ENCODE data around the gene TRIM59.

Gene TRIM59

DNA sequence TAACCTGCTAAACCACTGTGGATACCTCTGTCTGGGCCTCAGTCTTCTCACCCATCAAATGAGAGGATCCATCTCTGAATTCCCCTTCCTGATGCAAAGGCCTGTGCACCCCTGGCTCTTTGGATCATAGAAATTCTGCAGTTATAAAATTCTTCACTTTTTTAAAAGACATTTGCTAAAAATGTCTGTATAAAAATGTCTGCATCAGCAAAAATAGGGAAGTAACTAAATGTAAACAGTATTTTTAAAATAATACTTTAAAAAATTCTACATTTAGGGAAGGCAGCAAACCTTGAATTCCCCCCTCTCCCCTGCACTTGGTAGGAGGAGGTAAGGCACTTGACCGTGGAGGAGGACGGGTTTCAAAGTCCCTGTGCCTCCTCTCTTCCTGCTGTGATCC lies 25.6 kb upstream of the TRIM59 start:
- H3K4me3 ChIP-seq (ENCODE audit: low read length), result no peak overlapping the region
- H3K27ac ChIP-seq (ENCODE audit: low read depth, low read length), result no peak overlapping the region
- no peak for DNase-seq
- no peaks in the 10 kb centered on the region for H3K4me1 ChIP-seq (ENCODE audit: control insufficient read depth, low read depth, low read length)
- H4K8ac ChIP-seq (ENCODE audit: low read depth, low read length), result no peak overlapping the region
- no peak overlapping the region for H2BK15ac ChIP-seq (replicated peaks; ENCODE audit: low read depth)
- H3K79me1 ChIP-seq (ENCODE audit: low read length), result no peaks in the 10 kb centered on the region
- H2BK5ac ChIP-seq (ENCODE audit: low read length), result no peak overlapping the region
- WGBS (ENCODE audit: extremely low coverage, insufficient coverage, low lambda C conversion rate), result no CpG with 5 or more reads among the region's 2 CpGs
- H4K5ac ChIP-seq (ENCODE audit: low read length), result no peak overlapping the region
- H3K36me3 ChIP-seq (ENCODE audit: control insufficient read depth, insufficient read depth, low read length), result no peaks in the 10 kb centered on the region
- H3K18ac ChIP-seq (ENCODE audit: low read length), result no peak overlapping the region
- no peak overlapping the region for H3K56ac ChIP-seq (ENCODE audit: low read length)
- no peaks in the 10 kb centered on the region for H3K27me3 ChIP-seq (ENCODE audit: insufficient read depth, low read length, poor library complexity)
- no peak overlapping the region for H2AK5ac ChIP-seq (ENCODE audit: low read length)
- no peak overlapping the region for H3K4me2 ChIP-seq (ENCODE audit: low read length)
- H3K4ac ChIP-seq (ENCODE audit: low read depth, low read length), result no peak overlapping the region
- no peak overlapping the region for H2BK120ac ChIP-seq (ENCODE audit: low read depth, low read length)
- H3K79me2 ChIP-seq (ENCODE audit: control insufficient read depth, insufficient read depth, low read length), result no peaks in the 10 kb centered on the region
- H3K23ac ChIP-seq (ENCODE audit: low read length), result no peak overlapping the region
- H3K9ac ChIP-seq (ENCODE audit: low read length), result no peak overlapping the region

DNA sequence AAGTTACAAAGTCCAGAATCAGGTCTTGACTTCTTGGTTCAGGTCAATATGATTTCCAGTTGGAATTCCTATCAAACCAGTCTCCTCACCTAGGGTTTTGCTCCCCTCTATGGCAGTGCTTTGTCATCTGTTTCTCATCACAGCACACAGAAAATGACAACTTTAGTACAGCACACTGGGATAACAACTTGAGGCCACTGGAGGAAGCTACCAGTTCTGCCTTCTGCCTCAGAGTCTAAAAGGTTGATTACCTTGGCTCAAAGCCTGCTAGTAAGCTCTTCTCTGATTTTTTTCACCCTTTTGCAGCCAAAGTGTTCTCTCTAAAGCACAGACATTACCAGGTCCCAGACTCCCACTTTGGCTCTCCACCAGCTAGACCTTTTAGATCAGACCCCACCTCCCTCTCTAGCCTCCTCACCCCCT lies 24.8 kb upstream of the TRIM59 start:
- no peak for DNase-seq
- no peak overlapping the region for H3K4me2 ChIP-seq (ENCODE audit: low read length)
- H3K4ac ChIP-seq (ENCODE audit: low read depth, low read length), result no peak overlapping the region
- H4K8ac ChIP-seq (ENCODE audit: low read depth, low read length), result no peak overlapping the region
- H3K23ac ChIP-seq (ENCODE audit: low read length), result no peak overlapping the region
- H3K4me1 ChIP-seq (ENCODE audit: control insufficient read depth, low read depth, low read length), result no peaks in the 10 kb centered on the region
- H3K79me1 ChIP-seq (ENCODE audit: low read length), result no peaks in the 10 kb centered on the region
- no peak overlapping the region for H4K5ac ChIP-seq (ENCODE audit: low read length)
- no peak overlapping the region for H2BK120ac ChIP-seq (ENCODE audit: low read depth, low read length)
- H3K79me2 ChIP-seq (ENCODE audit: control insufficient read depth, insufficient read depth, low read length), result no peaks in the 10 kb centered on the region
- no peak overlapping the region for H2AK5ac ChIP-seq (ENCODE audit: low read length)
- H2BK5ac ChIP-seq (ENCODE audit: low read length), result no peak overlapping the region
- no peaks in the 10 kb centered on the region for H3K27me3 ChIP-seq (ENCODE audit: insufficient read depth, low read length, poor library complexity)
- no peak overlapping the region for H3K56ac ChIP-seq (ENCODE audit: low read length)
- H3K27ac ChIP-seq (ENCODE audit: low read depth, low read length), result no peak overlapping the region
- H3K36me3 ChIP-seq (ENCODE audit: control insufficient read depth, insufficient read depth, low read length), result no peaks in the 10 kb centered on the region
- H2BK15ac ChIP-seq (replicated peaks; ENCODE audit: low read depth), result no peak overlapping the region
- H3K4me3 ChIP-seq (ENCODE audit: low read length), result no peak overlapping the region
- no peak overlapping the region for H3K18ac ChIP-seq (ENCODE audit: low read length)
- no peak overlapping the region for H3K9ac ChIP-seq (ENCODE audit: low read length)

DNA sequence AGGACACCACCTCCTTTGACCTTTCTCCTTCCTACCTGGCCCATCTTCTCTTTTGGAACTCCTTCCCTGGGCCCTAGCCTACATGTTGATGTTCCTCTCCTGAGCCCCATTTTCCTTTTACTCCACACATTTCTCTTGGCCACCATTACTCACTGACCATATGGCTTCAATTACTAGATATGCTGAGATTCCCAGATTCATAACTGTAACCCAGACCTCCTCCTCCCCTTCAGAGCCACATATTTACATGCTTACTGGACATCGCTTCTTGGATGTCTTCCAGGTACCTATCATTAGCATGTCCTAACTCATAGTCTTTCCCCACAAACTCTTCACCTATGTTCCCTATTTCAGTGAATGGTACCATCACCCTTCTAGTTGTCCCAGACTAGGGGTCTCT lies 24.4 kb upstream of the TRIM59 start:
- Histone ChIP-seq H3K36me3 (ENCODE audit: control insufficient read depth, insufficient read depth, low read length) (no peaks in the 10 kb centered on the region), H3K4me3 (ENCODE audit: low read length) (no peak overlapping the region), H3K4me1 (ENCODE audit: control insufficient read depth, low read depth, low read length) (no peaks in the 10 kb centered on the region), H2BK5ac (ENCODE audit: low read length) (no peak overlapping the region), H3K27me3 (ENCODE audit: insufficient read depth, low read length, poor library complexity) (no peaks in the 10 kb centered on the region), H4K8ac (ENCODE audit: low read depth, low read length) (no peak overlapping the region), H4K5ac (ENCODE audit: low read length) (no peak overlapping the region), H3K9ac (ENCODE audit: low read length) (no peak overlapping the region), H2BK15ac (replicated peaks; ENCODE audit: low read depth) (no peak overlapping the region), H3K27ac (ENCODE audit: low read depth, low read length) (no peak overlapping the region), H3K79me1 (ENCODE audit: low read length) (no peaks in the 10 kb centered on the region), H3K56ac (ENCODE audit: low read length) (no peak overlapping the region), H3K23ac (ENCODE audit: low read length) (no peak overlapping the region), H3K79me2 (ENCODE audit: control insufficient read depth, insufficient read depth, low read length) (no peaks in the 10 kb centered on the region), H3K4ac (ENCODE audit: low read depth, low read length) (no peak overlapping the region), H2BK120ac (ENCODE audit: low read depth, low read length) (no peak overlapping the region), H3K4me2 (ENCODE audit: low read length) (no peak overlapping the region), H3K18ac (ENCODE audit: low read length) (no peak overlapping the region), H2AK5ac (ENCODE audit: low read length) (no peak overlapping the region)
- no CpG with 5 or more reads among the region's 1 CpG for WGBS (ENCODE audit: extremely low coverage, insufficient coverage, low lambda C conversion rate)
- no peak for DNase-seq

DNA sequence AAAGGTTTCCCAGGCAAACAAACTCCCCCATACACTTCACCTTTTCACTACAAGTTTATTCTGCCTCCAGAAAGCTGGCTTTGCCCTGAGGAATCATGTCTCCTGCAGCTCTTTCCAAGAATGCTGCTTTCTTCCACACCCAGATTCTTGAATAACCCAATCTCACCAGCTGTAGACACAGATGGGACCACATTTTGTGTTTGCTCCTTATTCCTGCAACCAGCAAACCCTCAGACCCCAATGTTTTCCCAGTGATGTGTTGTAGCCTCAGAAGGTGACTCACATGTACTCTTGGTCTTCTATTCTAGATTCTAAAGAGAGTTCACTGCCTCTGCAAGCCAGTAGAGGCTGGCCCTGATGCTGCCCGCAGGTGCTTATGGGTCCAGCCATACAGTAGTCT lies 23.6 kb upstream of the TRIM59 start:
- Histone ChIP-seq H3K79me1 (ENCODE audit: low read length) (no peaks in the 10 kb centered on the region), H3K18ac (ENCODE audit: low read length) (no peak overlapping the region), H3K4me3 (ENCODE audit: low read length) (no peak overlapping the region), H2BK120ac (ENCODE audit: low read depth, low read length) (no peak overlapping the region), H3K9ac (ENCODE audit: low read length) (no peak overlapping the region), H3K4me1 (ENCODE audit: control insufficient read depth, low read depth, low read length) (no peaks in the 10 kb centered on the region), H3K4ac (ENCODE audit: low read depth, low read length) (no peak overlapping the region), H3K27ac (ENCODE audit: low read depth, low read length) (no peak overlapping the region), H3K79me2 (ENCODE audit: control insufficient read depth, insufficient read depth, low read length) (no peaks in the 10 kb centered on the region), H2BK5ac (ENCODE audit: low read length) (no peak overlapping the region), H3K56ac (ENCODE audit: low read length) (no peak overlapping the region), H3K4me2 (ENCODE audit: low read length) (no peak overlapping the region), H4K5ac (ENCODE audit: low read length) (no peak overlapping the region), H3K23ac (ENCODE audit: low read length) (no peak overlapping the region), H4K8ac (ENCODE audit: low read depth, low read length) (no peak overlapping the region), H2AK5ac (ENCODE audit: low read length) (no peak overlapping the region), H3K36me3 (ENCODE audit: control insufficient read depth, insufficient read depth, low read length) (no peaks in the 10 kb centered on the region), H2BK15ac (replicated peaks; ENCODE audit: low read depth) (no peak overlapping the region), H3K27me3 (ENCODE audit: insufficient read depth, low read length, poor library complexity) (no peaks in the 10 kb centered on the region)
- no CpG with 5 or more reads among the region's 1 CpG for WGBS (ENCODE audit: extremely low coverage, insufficient coverage, low lambda C conversion rate)
- DNase-seq, result no peak

DNA sequence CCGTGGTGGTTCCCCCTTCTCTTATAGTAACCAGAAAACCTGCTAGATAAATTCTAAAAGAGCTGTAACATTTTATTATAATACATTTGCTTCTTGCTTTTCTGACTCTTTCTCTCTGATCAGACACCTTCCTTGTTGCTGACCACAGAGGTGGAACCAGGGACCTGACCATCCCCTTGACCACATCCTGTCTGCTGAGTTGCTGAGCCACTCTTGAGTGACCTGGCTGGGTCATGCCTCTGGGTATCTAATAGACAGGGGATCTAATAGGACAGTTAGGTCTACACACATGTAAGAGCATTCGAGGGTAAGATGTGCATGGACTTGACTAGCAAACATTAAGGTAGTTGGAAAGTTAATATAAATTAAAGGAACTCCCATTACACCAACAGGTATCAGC lies 22.8 kb upstream of the TRIM59 start:
- Histone ChIP-seq H2BK5ac (ENCODE audit: low read length) (no peak overlapping the region), H4K8ac (ENCODE audit: low read depth, low read length) (no peak overlapping the region), H3K27me3 (ENCODE audit: insufficient read depth, low read length, poor library complexity) (no peaks in the 10 kb centered on the region), H3K4me1 (ENCODE audit: control insufficient read depth, low read depth, low read length) (no peaks in the 10 kb centered on the region), H3K4me2 (ENCODE audit: low read length) (no peak overlapping the region), H3K9ac (ENCODE audit: low read length) (no peak overlapping the region), H3K4me3 (ENCODE audit: low read length) (no peak overlapping the region), H3K79me1 (ENCODE audit: low read length) (no peaks in the 10 kb centered on the region), H3K36me3 (ENCODE audit: control insufficient read depth, insufficient read depth, low read length) (no peaks in the 10 kb centered on the region), H2AK5ac (ENCODE audit: low read length) (no peak overlapping the region), H3K23ac (ENCODE audit: low read length) (no peak overlapping the region), H3K18ac (ENCODE audit: low read length) (no peak overlapping the region), H3K56ac (ENCODE audit: low read length) (no peak overlapping the region), H2BK15ac (replicated peaks; ENCODE audit: low read depth) (no peak overlapping the region), H3K27ac (ENCODE audit: low read depth, low read length) (no peak overlapping the region), H4K5ac (ENCODE audit: low read length) (no peak overlapping the region), H3K79me2 (ENCODE audit: control insufficient read depth, insufficient read depth, low read length) (no peaks in the 10 kb centered on the region), H2BK120ac (ENCODE audit: low read depth, low read length) (no peak overlapping the region), H3K4ac (ENCODE audit: low read depth, low read length) (no peak overlapping the region)
- DNase-seq, result no peak
- no CpG with 5 or more reads among the region's 2 CpGs for WGBS (ENCODE audit: extremely low coverage, insufficient coverage, low lambda C conversion rate)

DNA sequence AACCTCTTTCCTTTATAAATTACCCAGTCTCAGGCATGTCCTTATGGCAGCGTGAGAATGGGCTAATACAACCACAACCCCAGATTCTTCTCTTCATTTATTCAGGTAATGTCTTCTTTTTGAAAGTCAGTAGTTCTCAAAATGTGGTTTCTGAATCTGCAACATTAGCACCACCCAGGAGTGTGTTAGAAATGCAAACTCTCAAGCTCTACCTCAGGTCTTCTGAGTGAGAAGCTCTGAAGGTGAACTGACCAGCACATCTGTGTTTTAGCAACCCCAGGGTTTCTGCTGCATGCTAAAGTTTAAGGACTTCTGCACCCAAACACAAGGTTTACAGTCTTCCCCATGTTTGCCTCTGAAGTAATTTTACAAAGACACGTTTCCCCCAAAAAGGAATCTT lies 22.3 kb upstream of the TRIM59 start:
- H2BK120ac ChIP-seq (ENCODE audit: low read depth, low read length), result no peak overlapping the region
- no peak overlapping the region for H3K4ac ChIP-seq (ENCODE audit: low read depth, low read length)
- H2BK15ac ChIP-seq (replicated peaks; ENCODE audit: low read depth), result no peak overlapping the region
- H3K27me3 ChIP-seq (ENCODE audit: insufficient read depth, low read length, poor library complexity), result no peaks in the 10 kb centered on the region
- no peak overlapping the region for H3K23ac ChIP-seq (ENCODE audit: low read length)
- no peak overlapping the region for H2AK5ac ChIP-seq (ENCODE audit: low read length)
- no peak overlapping the region for H2BK5ac ChIP-seq (ENCODE audit: low read length)
- no peaks in the 10 kb centered on the region for H3K36me3 ChIP-seq (ENCODE audit: control insufficient read depth, insufficient read depth, low read length)
- no peak overlapping the region for H4K8ac ChIP-seq (ENCODE audit: low read depth, low read length)
- H3K9ac ChIP-seq (ENCODE audit: low read length), result no peak overlapping the region
- no peak overlapping the region for H3K4me3 ChIP-seq (ENCODE audit: low read length)
- no peak overlapping the region for H3K56ac ChIP-seq (ENCODE audit: low read length)
- DNase-seq, result no peak
- H3K79me2 ChIP-seq (ENCODE audit: control insufficient read depth, insufficient read depth, low read length), result no peaks in the 10 kb centered on the region
- H4K5ac ChIP-seq (ENCODE audit: low read length), result no peak overlapping the region
- no CpG with 5 or more reads among the region's 2 CpGs for WGBS (ENCODE audit: extremely low coverage, insufficient coverage, low lambda C conversion rate)
- H3K18ac ChIP-seq (ENCODE audit: low read length), result no peak overlapping the region
- H3K79me1 ChIP-seq (ENCODE audit: low read length), result no peaks in the 10 kb centered on the region
- no peak overlapping the region for H3K27ac ChIP-seq (ENCODE audit: low read depth, low read length)
- H3K4me1 ChIP-seq (ENCODE audit: control insufficient read depth, low read depth, low read length), result no peaks in the 10 kb centered on the region
- no peak overlapping the region for H3K4me2 ChIP-seq (ENCODE audit: low read length)
